GM23338 (cell line): ENCODE measurements around the gene CEP70. TPM values are rescaled to one million over a fixed set of nuclear protein-coding genes. Genes with fewer than 3 reads are reported as not detected.
"Not testable (repeated sequence)": the region's sequence is repeated elsewhere in the genome, so short reads cannot be mapped to it uniquely, and the experiment has no call there.

Experiments used
- ATAC-seq: fragments of 200-7000 bp; cut with Tn5 transposase; 3 replicates; pipeline ENCODE4 v1.9.1; 2020
- DNase-seq: peaks from one replicate; pipeline ENCODE4 v3.0.0-alpha.2; 2015; ENCODE audit warnings: low spot score
- H2AFZ ChIP-seq: fragments of 200-600 bp; sonication (generic); 2 replicates; pipeline ENCODE4 v1.8.0; 2016; ENCODE audit warnings: antibody characterized with exemption, mild to moderate bottlenecking, moderate library complexity
- H3F3A ChIP-seq: fragments of 200-600 bp; sonication (generic); replicated peaks from 2 replicates; pipeline ENCODE4 v1.8.0; 2017; ENCODE audit warnings: antibody characterized with exemption, mixed run types, low read depth
- H3K27ac ChIP-seq: fragments of 200-600 bp; sonication (generic); 2 replicates; pipeline ENCODE4 v1.6.1; 2016; ENCODE audit warnings: low read depth
- H3K27me3 ChIP-seq: fragments of 200-600 bp; sonication (generic); 2 replicates; pipeline ENCODE4 v1.8.0; 2016; ENCODE audit warnings: mild to moderate bottlenecking, mixed run types, moderate library complexity; ENCODE audit not compliant: insufficient read depth
- H3K36me3 ChIP-seq: fragments of 200-600 bp; sonication (generic); 2 replicates; pipeline ENCODE4 v1.8.0; 2016; ENCODE audit warnings: mild to moderate bottlenecking; ENCODE audit not compliant: insufficient read depth
- H3K4me1 ChIP-seq: fragments of 200-600 bp; sonication (generic); 2 replicates; pipeline ENCODE4 v1.8.0; 2016; ENCODE audit warnings: mild to moderate bottlenecking, moderate library complexity; ENCODE audit not compliant: insufficient read depth
- H3K4me2 ChIP-seq: fragments of 200-600 bp; sonication (generic); 2 replicates; pipeline ENCODE4 v1.7.1; 2017; ENCODE audit warnings: mixed run types
- H3K4me3 ChIP-seq: fragments of 200-600 bp; sonication (generic); 2 replicates; pipeline ENCODE4 v1.6.1; 2016; ENCODE audit warnings: mixed run types
- H3K79me2 ChIP-seq: fragments of 200-600 bp; sonication (generic); replicated peaks from 2 replicates; pipeline ENCODE4 v1.8.0; 2017; ENCODE audit warnings: mild to moderate bottlenecking; ENCODE audit not compliant: insufficient read depth
- H3K9me2 ChIP-seq: fragments of 200-600 bp; sonication (generic); 2 replicates; pipeline ENCODE4 v1.8.0; 2017; ENCODE audit not compliant: insufficient read depth
- H4K20me1 ChIP-seq: fragments of 200-600 bp; sonication (generic); replicated peaks from 2 replicates; pipeline ENCODE4 v1.8.0; 2017; ENCODE audit warnings: mild to moderate bottlenecking; ENCODE audit not compliant: insufficient read depth
- H3K27ac Mint-ChIP-seq: 2 replicates; pipeline ENCODE4 v1.8.0; 2020; ENCODE audit warnings: inconsistent platforms, mild to moderate bottlenecking, moderate library complexity, mixed read lengths
- H3K27me3 Mint-ChIP-seq: 3 replicates; pipeline ENCODE4 v1.8.0; 2022; ENCODE audit warnings: low read depth, mild to moderate bottlenecking, moderate library complexity, mixed read lengths, inconsistent platforms; ENCODE audit not compliant: insufficient read depth, poor library complexity
- H3K36me3 Mint-ChIP-seq: 3 replicates; pipeline ENCODE4 v1.8.0; 2021; ENCODE audit warnings: low read depth, mild to moderate bottlenecking, inconsistent platforms, moderate library complexity, mixed read lengths
- H3K4me1 Mint-ChIP-seq: 3 replicates; pipeline ENCODE4 v1.8.0; 2020; ENCODE audit warnings: mild to moderate bottlenecking, inconsistent platforms, mixed read lengths
- H3K4me3 Mint-ChIP-seq: 3 replicates; pipeline ENCODE4 v1.8.0; 2021; ENCODE audit warnings: moderate library complexity, mild to moderate bottlenecking, inconsistent platforms, mixed read lengths
- H3K9me3 Mint-ChIP-seq: 3 replicates; pipeline ENCODE4 v1.8.0; 2020; ENCODE audit warnings: moderate library complexity, mild to moderate bottlenecking, inconsistent platforms, mixed read lengths
- EZH2 ChIP-seq: fragments of 200-600 bp; sonication (generic); IDR thresholded peaks from one replicate; pipeline ENCODE4 v1.8.0; 2017; ENCODE audit warnings: antibody characterized with exemption, mild to moderate bottlenecking, low read depth; ENCODE audit not compliant: unreplicated experiment
- JUNB ChIP-seq: IDR thresholded peaks from one replicate; pipeline ENCODE4 v1.6.1; 2016; ENCODE audit warnings: antibody characterized with exemption; ENCODE audit not compliant: unreplicated experiment
- NANOG ChIP-seq: IDR thresholded peaks from 2 replicates; pipeline ENCODE4 v1.6.1; 2016; ENCODE audit warnings: antibody characterized with exemption, borderline replicate concordance
- REST ChIP-seq: IDR thresholded peaks from one replicate; pipeline ENCODE4 v1.6.1; 2018; ENCODE audit warnings: antibody characterized with exemption; ENCODE audit not compliant: unreplicated experiment
- STAT1 ChIP-seq: IDR thresholded peaks from one replicate; pipeline ENCODE4 v1.6.1; 2016; ENCODE audit warnings: antibody characterized with exemption; ENCODE audit not compliant: unreplicated experiment
- ZNF114 ChIP-seq: fragments of 250-450 bp; sonication (Bioruptor Pico); IDR thresholded peaks from 2 replicates; pipeline ENCODE4 v1.5.0; 2020; ENCODE audit warnings: mild to moderate bottlenecking, moderate library complexity
- ZNF331 ChIP-seq: fragments of 250-450 bp; sonication (Bioruptor Pico); IDR thresholded peaks from 2 replicates; pipeline ENCODE4 v1.5.0; 2020; ENCODE audit warnings: low read depth, mild to moderate bottlenecking, moderate library complexity
- ZNF462 ChIP-seq: fragments of 250-450 bp; sonication (Bioruptor Pico); IDR thresholded peaks from 2 replicates; pipeline ENCODE4 v1.5.0; 2020; ENCODE audit warnings: mild to moderate bottlenecking, moderate library complexity
- polyA plus RNA-seq: library from polyadenylated mRNA; unstranded; fragments of >200 nt; fragmentation: Nextera tagmentation; extraction: Ambion mirVana; gene quantifications from 2 replicates; pipeline ENCODE4 v1.2.1, GENCODE V29; 2016
- total RNA-seq: library from RNA; depleted of rRNA; stranded (reverse); fragments of >200 nt; shearing (Covaris generic); gene quantifications from 2 replicates; pipeline ENCODE4 v1.2.3, GENCODE V29; 2014

The CEP70 gene
- total and polyA plus RNA-seq, 2 experiments from 2014 or later = 28.8 to 31.4 TPM

GRCh38 chr3:138455801-138456716, 138.0 kb downstream of the CEP70 start:
- Histone ChIP-seq H3K79me2 (no peaks in the 10 kb centered on the region), H3K36me3 (no peaks in the 10 kb centered on the region), H3K27ac (no peak overlapping the region), H3K4me2 (no peak overlapping the region), H3K4me3 (no peak overlapping the region), H3K27me3 (no peaks in the 10 kb centered on the region), H3K9me2 (no peaks in the 10 kb centered on the region), H4K20me1 (no peaks in the 10 kb centered on the region), H3F3A (no peaks in the 10 kb centered on the region), H3K4me1 (no peaks in the 10 kb centered on the region), H2AFZ (no peak overlapping the region)
- no peak overlapping the region for H3K4me3 Mint-ChIP-seq
- DNase-seq = no peak
- H3K4me1 Mint-ChIP-seq = peaks cover 6% of the 10 kb centered on the region; the same call in 2 of the 3 replicates
- no peak overlapping the region for H3K27ac Mint-ChIP-seq
- peaks cover 5% of the 10 kb centered on the region for H3K27me3 Mint-ChIP-seq
- peaks cover 6% of the 10 kb centered on the region; the same call in 1 of the 3 replicates for H3K9me3 Mint-ChIP-seq
- H3K36me3 Mint-ChIP-seq = peaks cover 34% of the 10 kb centered on the region
- no peak for ATAC-seq
- TF ChIP-seq JUNB (no peak), STAT1 (no peak), NANOG (no peak), ZNF331 (no peak), REST (no peak), EZH2 (no peak), ZNF114 (no peak), ZNF462 (no peak)

- peaks cover 29% of the 10 kb centered on the region for H3K36me3 Mint-ChIP-seq
- not testable (repeated sequence) for H4K20me1 ChIP-seq
Observed at GRCh38 chr3:138453940-138454339, 140.1 kb downstream of the CEP70 start.

More at GRCh38 chr3:138453940-138454339, 140.1 kb downstream of the CEP70 start:
- H2AFZ ChIP-seq, ATAC-seq, H3K27me3 Mint-ChIP-seq, H3K4me1 Mint-ChIP-seq, H3F3A ChIP-seq, H3K27me3 ChIP-seq, DNase-seq, H3K36me3 ChIP-seq, H3K27ac Mint-ChIP-seq, H3K9me3 Mint-ChIP-seq, H3K79me2 ChIP-seq, H3K4me1 ChIP-seq, H3K4me2 ChIP-seq, H3K4me3 Mint-ChIP-seq, H3K27ac ChIP-seq, H3K4me3 ChIP-seq, H3K9me2 ChIP-seq: not testable (repeated sequence)
